ENCODE measurements around the gene SATB2.

GRCh38 chr2:199505755-199506403 is 48.1 kb upstream of the SATB2 start:
- TF ChIP-seq CTCF (conservative IDR thresholded peaks at IDR 0.05; ENCODE audit: low read depth, low read length) (no peak), EZH2 (IDR thresholded peaks at IDR 0.05; ENCODE audit: low read length, unreplicated experiment) (no peak)
